ENCODE results near the gene SH3GLB1. TPM values are rescaled to one million over a fixed set of nuclear protein-coding genes. Genes with fewer than 3 reads are reported as not detected.
"Not testable (repeated sequence)": the region's sequence is repeated elsewhere in the genome, so short reads cannot be mapped to it uniquely, and the experiment has no call there.

Gene SH3GLB1
- total RNA-seq, result 10 to 100 TPM; 57.7 to 89.4 TPM
- polyA plus RNA-seq (ENCODE audit: insufficient read length in 2 of 2), result 100 to 1,000 TPM in 1 of 2 donors, 10 to 100 TPM in 1; 89.8 to 114 TPM
- long read RNA-seq, donor 1, full-length matches to known transcripts, result 25 of 25 reads
- long read RNA-seq, donor 1, partial matches to known transcripts, result 0 of 25 reads
- long read RNA-seq, donor 1, other reads (novel, unspliced or antisense), result 0 of 25 reads
- long read RNA-seq, donor 2, full-length matches to known transcripts, result 8 of 8 reads
- long read RNA-seq, donor 2, partial matches to known transcripts, result 0 of 8 reads
- long read RNA-seq, donor 2, other reads (novel, unspliced or antisense), result 0 of 8 reads
- long read RNA-seq, donor 3, full-length matches to known transcripts, result 9 of 19 reads
- long read RNA-seq, donor 3, partial matches to known transcripts, result 10 of 19 reads
- long read RNA-seq, donor 3, other reads (novel, unspliced or antisense), result 0 of 19 reads
- long read RNA-seq, donor 4, full-length matches to known transcripts, result 20 of 20 reads
- long read RNA-seq, donor 4, partial matches to known transcripts, result 0 of 20 reads
- long read RNA-seq, donor 4, other reads (novel, unspliced or antisense), result 0 of 20 reads

DNA sequence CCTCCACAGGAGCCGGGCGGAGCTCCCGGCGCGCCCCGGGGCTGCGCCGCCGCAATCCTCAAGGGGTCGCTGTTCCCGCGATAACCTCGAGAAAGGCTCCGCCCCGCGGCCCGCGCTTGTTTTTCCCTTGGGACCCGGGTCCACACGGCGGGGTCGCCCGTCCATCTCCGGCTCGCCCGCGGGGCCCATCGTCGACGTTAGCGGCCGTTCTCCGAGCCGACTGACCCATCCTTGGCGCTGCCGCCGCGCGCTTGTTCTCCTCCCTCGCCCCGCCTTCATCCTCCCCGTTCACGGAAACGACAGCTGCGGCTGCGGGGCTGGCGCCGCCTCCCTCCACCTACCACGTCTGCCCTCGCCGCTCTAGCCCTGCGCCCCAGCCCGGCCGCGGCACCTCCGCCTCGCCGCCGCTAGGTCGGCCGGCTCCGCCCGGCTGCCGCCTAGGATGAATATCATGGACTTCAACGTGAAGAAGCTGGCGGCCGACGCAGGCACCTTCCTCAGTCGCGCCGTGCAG is at the start of gene SH3GLB1:
SH3GLB1 (plus strand) TSS at position 119 of the 514 bp plus-strand sequence; CDS start at position 443, 324 bp downstream.
- Histone ChIP-seq H3K9me3 (ENCODE audit: control insufficient read depth, insufficient read depth, low read length) (no peaks in the 10 kb centered on the region), H3K36me3 (ENCODE audit: control insufficient read depth, insufficient read depth, low read length) (no peaks in the 10 kb centered on the region), H3K27me3 (ENCODE audit: control insufficient read depth, insufficient read depth, low read length) (no peaks in the 10 kb centered on the region), H3K4me3 (ENCODE audit: low read depth, low read length) (peak within 1 kb of the TSS; percentile 70), H3K4me1 (ENCODE audit: control insufficient read depth, insufficient read depth, low read length) (no peaks in the 10 kb centered on the region), H3K27ac (ENCODE audit: low read depth, low read length) (peak within 1 kb of the TSS; percentile 98)
- DNase-seq (ENCODE audit: low read depth in 4 of 6, low spot score in 6 of 6), result peak; percentile 72 to 97 (median 83)
- under 1% methylated on average over 71 of the region's 71 CpGs for WGBS (ENCODE audit: insufficient coverage)

DNA sequence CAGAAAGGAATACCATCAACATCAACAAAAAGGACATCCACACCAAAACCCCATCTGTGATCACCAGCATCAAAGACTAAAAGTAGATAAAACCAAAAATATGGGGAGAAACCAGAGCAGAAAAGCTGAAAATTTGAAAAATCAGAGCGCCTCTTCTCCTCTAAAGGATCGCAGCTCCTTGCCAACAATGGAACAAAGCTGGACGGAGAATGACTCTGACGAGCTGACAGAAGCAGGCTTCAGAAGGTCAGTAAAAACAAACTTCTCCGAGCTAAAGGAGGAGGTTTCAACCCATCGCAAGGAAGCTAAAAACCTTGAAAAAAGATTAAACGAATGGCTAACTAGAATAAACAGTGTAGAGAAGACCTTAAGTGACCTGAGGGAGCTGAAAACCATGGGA is 46.0 kb upstream of the SH3GLB1 start:
- H3K9me3 ChIP-seq (ENCODE audit: control insufficient read depth, insufficient read depth, low read length); H3K27ac ChIP-seq (ENCODE audit: low read depth, low read length); H3K4me3 ChIP-seq (ENCODE audit: low read depth, low read length); H3K36me3 ChIP-seq (ENCODE audit: control insufficient read depth, insufficient read depth, low read length); DNase-seq (ENCODE audit: low read depth in 4 of 6, low spot score in 6 of 6); H3K4me1 ChIP-seq (ENCODE audit: control insufficient read depth, insufficient read depth, low read length); H3K27me3 ChIP-seq (ENCODE audit: control insufficient read depth, insufficient read depth, low read length): not testable (repeated sequence)
- 49% methylated on average over 7 of the region's 7 CpGs for WGBS (ENCODE audit: insufficient coverage)

DNA sequence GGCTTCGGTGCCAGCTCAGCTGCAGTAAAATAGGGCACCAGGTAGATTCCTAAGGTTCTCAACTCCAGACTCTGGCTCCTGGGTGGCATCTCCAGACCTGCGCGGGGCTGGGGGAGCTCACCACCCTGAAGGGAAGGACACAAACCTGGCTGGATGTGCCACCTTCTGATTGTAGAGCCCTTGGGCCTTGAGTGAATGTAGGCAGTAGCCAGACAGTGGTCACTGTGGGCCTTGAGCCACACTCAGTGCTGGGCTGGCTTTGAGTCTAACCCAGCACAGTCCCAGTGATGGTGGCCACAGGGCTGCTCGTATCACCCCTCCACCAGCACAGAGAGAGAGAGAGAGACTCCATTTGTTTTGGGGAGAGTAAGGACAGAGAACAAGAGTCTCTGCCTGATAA is 38.0 kb upstream of the SH3GLB1 start:
- DNase-seq (ENCODE audit: low read depth in 4 of 6, low spot score in 6 of 6), result no peak
- WGBS (ENCODE audit: insufficient coverage), result 97% methylated on average over 3 of the region's 4 CpGs
- no peak overlapping the region for H3K27ac ChIP-seq (ENCODE audit: low read depth, low read length)

DNA sequence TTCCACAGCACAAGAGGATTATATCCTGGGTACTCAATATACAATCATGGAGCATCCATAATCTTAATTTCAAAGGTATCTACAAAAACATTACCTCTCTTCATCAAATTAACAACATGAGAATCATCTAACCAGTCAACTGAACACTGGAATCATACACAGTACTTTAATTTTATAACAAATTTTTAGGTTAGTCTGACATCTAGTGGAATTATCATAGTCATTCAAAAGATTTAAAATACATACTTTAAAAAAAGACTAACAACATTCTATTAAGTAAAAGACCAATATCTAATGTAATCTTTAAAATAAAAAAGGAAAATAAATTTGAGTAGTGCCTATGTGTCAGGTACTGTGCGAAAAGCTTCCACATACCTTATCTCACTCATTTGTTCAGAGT is 16.8 kb upstream of the SH3GLB1 start:
- H3K4me3 ChIP-seq (ENCODE audit: low read depth, low read length), result no peak overlapping the region
- H3K36me3 ChIP-seq (ENCODE audit: control insufficient read depth, insufficient read depth, low read length), result no peaks in the 10 kb centered on the region
- WGBS (ENCODE audit: insufficient coverage), result no CpG with 5 or more reads among the region's 1 CpG
- DNase-seq (ENCODE audit: low read depth in 4 of 6, low spot score in 6 of 6), result peak in 2 of 6 donors; percentile 29 to 66
- H3K9me3 ChIP-seq (ENCODE audit: control insufficient read depth, insufficient read depth, low read length), result no peaks in the 10 kb centered on the region
- no peaks in the 10 kb centered on the region for H3K4me1 ChIP-seq (ENCODE audit: control insufficient read depth, insufficient read depth, low read length)
- H3K27ac ChIP-seq (ENCODE audit: low read depth, low read length), result no peak overlapping the region
- H3K27me3 ChIP-seq (ENCODE audit: control insufficient read depth, insufficient read depth, low read length), result no peaks in the 10 kb centered on the region

More for the DNA sequence above, 38.0 kb upstream of the SH3GLB1 start:
- Histone ChIP-seq H3K4me3 (ENCODE audit: low read depth, low read length) (no peak overlapping the region), H3K36me3 (ENCODE audit: control insufficient read depth, insufficient read depth, low read length) (no peaks in the 10 kb centered on the region), H3K9me3 (ENCODE audit: control insufficient read depth, insufficient read depth, low read length) (no peaks in the 10 kb centered on the region), H3K27me3 (ENCODE audit: control insufficient read depth, insufficient read depth, low read length) (no peaks in the 10 kb centered on the region), H3K4me1 (ENCODE audit: control insufficient read depth, insufficient read depth, low read length) (no peaks in the 10 kb centered on the region)

DNA sequence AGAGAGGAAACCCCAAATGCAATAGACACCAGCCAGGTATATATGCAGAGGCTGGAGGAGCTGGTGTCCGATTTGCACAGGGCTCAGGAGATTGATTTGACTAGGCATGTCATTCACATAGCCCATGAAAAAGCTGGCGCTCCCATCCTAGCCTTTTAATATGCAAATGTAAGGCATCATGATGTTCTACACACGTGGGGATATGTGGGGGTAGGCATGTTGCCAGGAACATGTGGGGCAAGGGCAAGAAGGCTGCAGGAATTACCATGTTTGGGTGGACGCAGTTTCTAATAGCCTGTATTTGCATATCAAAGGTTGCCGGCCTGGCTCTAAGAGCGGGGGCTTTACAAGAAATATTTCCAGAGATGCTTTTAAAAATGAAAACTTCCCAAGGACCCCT is 11.7 kb upstream of the SH3GLB1 start:
- no peak for DNase-seq (ENCODE audit: low read depth in 4 of 6, low spot score in 6 of 6)
- no peak overlapping the region for H3K27ac ChIP-seq (ENCODE audit: low read depth, low read length)
- H3K9me3 ChIP-seq (ENCODE audit: control insufficient read depth, insufficient read depth, low read length), result no peaks in the 10 kb centered on the region
- 39% methylated on average over 4 of the region's 6 CpGs for WGBS (ENCODE audit: insufficient coverage)
- no peaks in the 10 kb centered on the region for H3K27me3 ChIP-seq (ENCODE audit: control insufficient read depth, insufficient read depth, low read length)
- no peaks in the 10 kb centered on the region for H3K36me3 ChIP-seq (ENCODE audit: control insufficient read depth, insufficient read depth, low read length)
- no peaks in the 10 kb centered on the region for H3K4me1 ChIP-seq (ENCODE audit: control insufficient read depth, insufficient read depth, low read length)
- H3K4me3 ChIP-seq (ENCODE audit: low read depth, low read length), result no peak overlapping the region

DNA sequence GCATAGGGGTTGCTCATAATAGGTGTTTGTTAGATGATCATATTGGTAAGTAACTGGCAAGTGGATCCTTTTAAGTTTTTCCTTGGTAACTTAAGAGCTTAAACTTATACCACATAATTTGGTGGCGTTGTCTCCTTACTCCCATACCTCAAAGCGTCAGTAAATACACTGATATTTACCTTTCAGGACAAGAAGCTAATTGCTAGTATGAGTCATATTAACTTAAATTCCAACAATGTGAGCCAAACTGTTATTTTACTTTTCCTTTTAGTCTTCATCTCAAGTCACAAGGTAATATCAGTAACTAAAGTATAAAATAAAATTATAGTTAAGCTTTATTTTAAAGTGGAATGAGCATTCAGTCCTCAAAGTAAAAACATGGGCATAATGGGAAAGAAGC is 9.0 kb upstream of the SH3GLB1 start:
- Histone ChIP-seq H3K27ac (ENCODE audit: low read depth, low read length) (no peak overlapping the region), H3K4me3 (ENCODE audit: low read depth, low read length) (no peak overlapping the region), H3K27me3 (ENCODE audit: control insufficient read depth, insufficient read depth, low read length) (no peaks in the 10 kb centered on the region), H3K4me1 (ENCODE audit: control insufficient read depth, insufficient read depth, low read length) (no peaks in the 10 kb centered on the region), H3K36me3 (ENCODE audit: control insufficient read depth, insufficient read depth, low read length) (no peaks in the 10 kb centered on the region), H3K9me3 (ENCODE audit: control insufficient read depth, insufficient read depth, low read length) (no peaks in the 10 kb centered on the region)
- DNase-seq (ENCODE audit: low read depth in 4 of 6, low spot score in 6 of 6), result no peak
- no CpG with 5 or more reads among the region's 2 CpGs for WGBS (ENCODE audit: insufficient coverage)

DNA sequence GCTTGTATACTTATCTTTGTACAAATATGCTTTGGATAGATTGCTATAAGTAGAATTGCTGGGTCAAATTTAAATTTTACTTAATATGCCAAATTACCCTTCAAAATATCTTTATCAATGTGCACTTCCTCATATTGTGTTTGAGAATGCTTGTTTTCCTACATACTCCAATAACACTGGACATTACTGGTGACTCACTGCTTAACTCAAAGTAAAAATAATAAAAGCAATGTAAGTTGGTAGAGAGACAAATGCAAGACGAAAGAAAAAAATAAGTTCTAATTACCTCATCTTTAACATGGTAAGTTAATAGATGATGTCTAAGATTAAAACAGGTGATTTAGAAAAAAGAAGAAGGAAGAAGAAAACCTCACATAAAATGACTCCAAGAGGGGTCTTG is 7.9 kb upstream of the SH3GLB1 start:
- no peak overlapping the region for H3K4me3 ChIP-seq (ENCODE audit: low read depth, low read length)
- no peaks in the 10 kb centered on the region for H3K27me3 ChIP-seq (ENCODE audit: control insufficient read depth, insufficient read depth, low read length)
- no peaks in the 10 kb centered on the region for H3K36me3 ChIP-seq (ENCODE audit: control insufficient read depth, insufficient read depth, low read length)
- DNase-seq (ENCODE audit: low read depth in 4 of 6, low spot score in 6 of 6), result no peak
- no peaks in the 10 kb centered on the region for H3K4me1 ChIP-seq (ENCODE audit: control insufficient read depth, insufficient read depth, low read length)
- no CpG with 5 or more reads among the region's 1 CpG for WGBS (ENCODE audit: insufficient coverage)
- no peaks in the 10 kb centered on the region for H3K9me3 ChIP-seq (ENCODE audit: control insufficient read depth, insufficient read depth, low read length)
- H3K27ac ChIP-seq (ENCODE audit: low read depth, low read length), result no peak overlapping the region

DNA sequence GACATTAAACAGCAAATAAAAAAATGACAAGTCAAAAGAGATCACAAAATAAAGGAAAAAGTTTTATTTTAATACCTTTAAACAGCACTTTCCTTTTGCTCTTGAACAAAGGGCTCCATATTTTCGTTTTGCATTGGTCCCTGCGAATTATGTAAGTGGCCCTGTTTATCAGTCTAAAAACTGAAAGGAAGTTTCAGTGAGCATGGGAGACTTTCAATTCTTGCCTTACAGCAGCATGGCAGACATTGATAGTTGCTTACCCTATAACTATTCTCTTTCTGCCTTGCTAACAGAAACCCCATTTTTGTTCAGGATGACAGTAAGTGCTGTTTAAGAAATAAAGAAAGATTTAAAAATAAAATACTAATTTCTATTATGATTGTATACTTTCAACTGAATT is 5.2 kb upstream of the SH3GLB1 start:
- H3K36me3 ChIP-seq (ENCODE audit: control insufficient read depth, insufficient read depth, low read length), result no peaks in the 10 kb centered on the region
- no peak for DNase-seq (ENCODE audit: low read depth in 4 of 6, low spot score in 6 of 6)
- no peaks in the 10 kb centered on the region for H3K27me3 ChIP-seq (ENCODE audit: control insufficient read depth, insufficient read depth, low read length)
- no peaks in the 10 kb centered on the region for H3K4me1 ChIP-seq (ENCODE audit: control insufficient read depth, insufficient read depth, low read length)
- H3K27ac ChIP-seq (ENCODE audit: low read depth, low read length), result no peak overlapping the region
- WGBS (ENCODE audit: insufficient coverage), result no CpG with 5 or more reads among the region's 2 CpGs
- no peaks in the 10 kb centered on the region for H3K9me3 ChIP-seq (ENCODE audit: control insufficient read depth, insufficient read depth, low read length)
- no peak overlapping the region for H3K4me3 ChIP-seq (ENCODE audit: low read depth, low read length)

DNA sequence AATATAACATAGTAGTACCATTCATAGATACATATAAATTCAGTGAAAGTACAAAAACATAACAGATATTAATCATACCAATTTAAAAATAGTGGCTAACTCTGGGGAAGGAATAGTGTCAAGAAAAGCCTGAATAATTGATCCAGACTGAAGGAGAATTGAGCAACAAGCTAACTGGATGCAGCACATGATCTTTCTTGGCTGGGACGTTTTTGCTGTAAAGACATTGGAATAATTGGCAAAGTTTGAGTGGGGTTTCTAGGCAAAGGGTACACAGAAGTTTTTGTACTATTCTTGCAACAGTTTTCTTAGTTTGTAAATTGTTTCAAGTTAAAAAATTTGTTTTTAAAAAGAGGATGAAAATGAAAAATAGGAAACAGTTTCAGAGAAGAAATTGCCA is 2.6 kb upstream of the SH3GLB1 start:
- no peak overlapping the region for H3K4me3 ChIP-seq (ENCODE audit: low read depth, low read length)
- no peak overlapping the region for H3K27ac ChIP-seq (ENCODE audit: low read depth, low read length)
- no peaks in the 10 kb centered on the region for H3K4me1 ChIP-seq (ENCODE audit: control insufficient read depth, insufficient read depth, low read length)
- H3K27me3 ChIP-seq (ENCODE audit: control insufficient read depth, insufficient read depth, low read length), result no peaks in the 10 kb centered on the region
- 0% methylated on average over 1 of the region's 1 CpG for WGBS (ENCODE audit: insufficient coverage)
- H3K9me3 ChIP-seq (ENCODE audit: control insufficient read depth, insufficient read depth, low read length), result no peaks in the 10 kb centered on the region
- no peaks in the 10 kb centered on the region for H3K36me3 ChIP-seq (ENCODE audit: control insufficient read depth, insufficient read depth, low read length)
- peak in 1 of 6 donors; percentile 30 for DNase-seq (ENCODE audit: low read depth in 4 of 6, low spot score in 6 of 6)
